HepG2 (cell line): ENCODE results near the gene TMEM239. TPM values are rescaled to one million over a fixed set of nuclear protein-coding genes. Genes with fewer than 3 reads are reported as not detected.

Experiments
- CCDC6 ChIP-seq: sonication (generic); formaldehyde crosslinking; IDR thresholded peaks from 2 replicates; pipeline ENCODE4 v1.8.1; 2022; ENCODE audit warnings: mild to moderate bottlenecking, missing genetic modification reagents, moderate library complexity
- CENPT ChIP-seq: sonication (generic); formaldehyde crosslinking; IDR thresholded peaks from 2 replicates; pipeline ENCODE4 v1.8.0; 2022; ENCODE audit warnings: low read depth, mild to moderate bottlenecking, moderate library complexity, missing genetic modification reagents
- CHCHD3 ChIP-seq: sonication (generic); formaldehyde crosslinking; IDR thresholded peaks from 2 replicates; pipeline ENCODE4 v1.8.0; 2022; ENCODE audit warnings: mild to moderate bottlenecking, missing genetic modification reagents, moderate library complexity
- PAWR ChIP-seq: sonication (generic); formaldehyde crosslinking; IDR thresholded peaks from 2 replicates; pipeline ENCODE4 v1.4.0; 2020; ENCODE audit warnings: missing genetic modification reagents, mild to moderate bottlenecking, borderline replicate concordance
- RFX1 ChIP-seq: fragments of 450-650 bp; IDR thresholded peaks from 2 replicates; pipeline ENCODE4 v1.6.1; 2017
- SIX4 ChIP-seq: sonication (generic); formaldehyde crosslinking; IDR thresholded peaks from 2 replicates; pipeline ENCODE4 v1.4.0; 2020; ENCODE audit warnings: missing genetic modification reagents
- TIGD3 ChIP-seq: sonication (generic); formaldehyde crosslinking; IDR thresholded peaks from 2 replicates; pipeline ENCODE4 v1.5.1; 2020; ENCODE audit warnings: mild to moderate bottlenecking, missing genetic modification reagents, borderline replicate concordance
- ZNF275 ChIP-seq: sonication (generic); formaldehyde crosslinking; IDR thresholded peaks from 2 replicates; pipeline ENCODE4 v1.8.0; 2022; ENCODE audit warnings: missing genetic modification reagents, mild to moderate bottlenecking, inconsistent platforms, borderline replicate concordance
- polyA plus RNA-seq, 8 experiments: library from polyadenylated mRNA; depleted of rRNA in 3 of 8; stranded (reverse) in 7 of 8; unstranded in 1 of 8; fragments of >200 nt; fragmentation: Illumina TruSeq in 4 of 8; extraction: Trizol in 4 of 8; gene quantifications; 2 replicates each; pipeline versions ENCODE4 v1.2.1 to v1.2.3, GENCODE V29; 2011 to 2016; ENCODE audit warnings: low read depth in 4 of 8, missing spikeins in 1 of 8, mixed read lengths in 1 of 8; ENCODE audit not compliant: insufficient read depth in 1 of 8
- total RNA-seq, 5 experiments: library from RNA; depleted of rRNA; stranded (reverse); fragments of >200 nt; fragmentation: Illumina TruSeq; extraction: Trizol; gene quantifications; 2 replicates each; pipeline ENCODE4 v1.2.3, GENCODE V29; 2016; ENCODE audit warnings: low read depth in 1 of 5
- TF ChIP-seq, protein P1 (sequence below): sonication (generic); formaldehyde crosslinking; IDR thresholded peaks from 2 replicates; pipeline ENCODE4 v1.8.0; 2022; ENCODE audit warnings: mild to moderate bottlenecking, missing genetic modification reagents
- TF ChIP-seq, protein P2 (sequence below): sonication (generic); formaldehyde crosslinking; IDR thresholded peaks from 2 replicates; pipeline ENCODE4 v1.8.1; 2023; ENCODE audit warnings: missing genetic modification reagents, mild to moderate bottlenecking, borderline replicate concordance
- TF ChIP-seq, protein P3 (sequence below): sonication (generic); formaldehyde crosslinking; IDR thresholded peaks from 2 replicates; pipeline ENCODE4 v1.4.0; 2020; ENCODE audit warnings: missing genetic modification reagents, mild to moderate bottlenecking, borderline replicate concordance

The TMEM239 gene
- total and polyA plus RNA-seq, 2 of the 13 experiments (the other 11 are each of a cell fraction or from before 2014, with no cell fraction given) = not detected

GRCh38 chr20:2816030-2816582 is at the start of gene TMEM239 (continued):
- TF ChIP-seq CENPT (CRISPR knock-in tag) (no peak), PAWR (CRISPR knock-in tag) (no peak), SIX4 (CRISPR knock-in tag) (no peak), CCDC6 (CRISPR knock-in tag) (no peak), TIGD3 (CRISPR knock-in tag) (no peak), RFX1 (no peak), CHCHD3 (CRISPR knock-in tag) (no peak), ZNF275 (CRISPR knock-in tag) (no peak)
- TF ChIP-seq, protein P1, sequence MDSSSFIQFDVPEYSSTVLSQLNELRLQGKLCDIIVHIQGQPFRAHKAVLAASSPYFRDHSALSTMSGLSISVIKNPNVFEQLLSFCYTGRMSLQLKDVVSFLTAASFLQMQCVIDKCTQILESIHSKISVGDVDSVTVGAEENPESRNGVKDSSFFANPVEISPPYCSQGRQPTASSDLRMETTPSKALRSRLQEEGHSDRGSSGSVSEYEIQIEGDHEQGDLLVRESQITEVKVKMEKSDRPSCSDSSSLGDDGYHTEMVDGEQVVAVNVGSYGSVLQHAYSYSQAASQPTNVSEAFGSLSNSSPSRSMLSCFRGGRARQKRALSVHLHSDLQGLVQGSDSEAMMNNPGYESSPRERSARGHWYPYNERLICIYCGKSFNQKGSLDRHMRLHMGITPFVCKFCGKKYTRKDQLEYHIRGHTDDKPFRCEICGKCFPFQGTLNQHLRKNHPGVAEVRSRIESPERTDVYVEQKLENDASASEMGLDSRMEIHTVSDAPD (CRISPR knock-in tag) = no peak
- TF ChIP-seq, protein P2, sequence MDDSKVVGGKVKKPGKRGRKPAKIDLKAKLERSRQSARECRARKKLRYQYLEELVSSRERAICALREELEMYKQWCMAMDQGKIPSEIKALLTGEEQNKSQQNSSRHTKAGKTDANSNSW = no peak
- TF ChIP-seq, protein P3, sequence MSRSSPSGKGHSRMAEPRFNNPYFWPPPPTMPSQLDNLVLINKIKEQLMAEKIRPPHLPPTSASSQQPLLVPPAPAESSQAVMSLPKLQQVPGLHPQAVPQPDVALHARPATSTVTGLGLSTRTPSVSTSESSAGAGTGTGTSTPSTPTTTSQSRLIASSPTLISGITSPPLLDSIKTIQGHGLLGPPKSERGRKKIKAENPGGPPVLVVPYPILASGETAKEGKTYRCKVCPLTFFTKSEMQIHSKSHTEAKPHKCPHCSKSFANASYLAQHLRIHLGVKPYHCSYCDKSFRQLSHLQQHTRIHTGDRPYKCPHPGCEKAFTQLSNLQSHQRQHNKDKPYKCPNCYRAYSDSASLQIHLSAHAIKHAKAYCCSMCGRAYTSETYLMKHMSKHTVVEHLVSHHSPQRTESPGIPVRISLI (CRISPR knock-in tag) = no peak
